BLaER1 (cell line): ENCODE measurements around the gene SECISBP2L.
A peak's percentile ranks its signal among the peaks of the same experiment; 100 is the strongest.

Source experiments
- H3K27ac ChIP-seq: shearing (Covaris generic); formaldehyde crosslinking; 2 replicates; pipeline ENCODE4 v1.8.1; 2022
- H3K27me3 ChIP-seq: shearing (Covaris generic); formaldehyde crosslinking; 2 replicates; pipeline ENCODE4 v1.8.1; 2022
- H3K36me3 ChIP-seq: shearing (Covaris generic); formaldehyde crosslinking; 2 replicates; pipeline ENCODE4 v1.8.1; 2022
- H3K4me1 ChIP-seq: shearing (Covaris generic); formaldehyde crosslinking; 2 replicates; pipeline ENCODE4 v1.8.1; 2022
- H3K4me2 ChIP-seq: shearing (Covaris generic); formaldehyde crosslinking; 2 replicates; pipeline ENCODE4 v1.8.1; 2022
- H3K4me3 ChIP-seq: shearing (Covaris generic); formaldehyde crosslinking; 2 replicates; pipeline ENCODE4 v1.8.1; 2022
- H3K9ac ChIP-seq: shearing (Covaris generic); formaldehyde crosslinking; 2 replicates; pipeline ENCODE4 v1.8.1; 2022
- H3K9me3 ChIP-seq: shearing (Covaris generic); formaldehyde crosslinking; 2 replicates; pipeline ENCODE4 v1.8.1; 2022
- H4K20me1 ChIP-seq: shearing (Covaris generic); formaldehyde crosslinking; 2 replicates; pipeline ENCODE4 v1.8.1; 2022
- Cebpa-rat ChIP-seq: shearing (Covaris generic); IDR thresholded peaks from 2 replicates; pipeline ENCODE4 v1.8.1; 2022

SECISBP2L gene

DNA sequence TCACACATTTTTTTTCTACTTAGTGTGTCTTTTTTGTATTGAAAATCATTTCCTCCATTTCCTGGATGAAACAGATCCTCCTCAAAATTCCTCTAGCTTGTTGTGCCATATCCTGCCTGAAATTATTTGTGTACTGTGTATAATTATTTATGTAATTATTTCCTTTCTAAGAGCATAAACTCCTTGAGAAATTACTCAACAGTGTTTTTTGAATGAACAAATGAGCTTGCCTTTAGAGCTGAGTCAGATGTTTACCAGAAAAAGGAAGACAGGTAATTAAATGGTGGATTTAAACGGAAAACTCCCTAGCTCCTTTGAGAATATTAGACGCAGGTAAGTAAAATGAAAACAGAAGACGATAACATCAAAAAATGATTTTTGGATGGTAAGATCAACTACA is 13.2 kb upstream of the SECISBP2L start:
- TF ChIP-seq Cebpa-rat = no peak
- no peak overlapping the region for H3K4me2 ChIP-seq
- H3K4me1 ChIP-seq = no peaks in the 10 kb centered on the region

GRCh38 chr15:49058559-49058958 is 12.3 kb upstream of the SECISBP2L start:
- no peak for TF ChIP-seq Cebpa-rat

More for the DNA sequence above, 13.2 kb upstream of the SECISBP2L start:
- Histone ChIP-seq H3K27ac (no peak overlapping the region), H3K9ac (no peak overlapping the region), H4K20me1 (no peaks in the 10 kb centered on the region), H3K9me3 (peaks cover 8% of the 10 kb centered on the region), H3K4me3 (no peak overlapping the region), H3K27me3 (no peaks in the 10 kb centered on the region), H3K36me3 (no peaks in the 10 kb centered on the region)

DNA sequence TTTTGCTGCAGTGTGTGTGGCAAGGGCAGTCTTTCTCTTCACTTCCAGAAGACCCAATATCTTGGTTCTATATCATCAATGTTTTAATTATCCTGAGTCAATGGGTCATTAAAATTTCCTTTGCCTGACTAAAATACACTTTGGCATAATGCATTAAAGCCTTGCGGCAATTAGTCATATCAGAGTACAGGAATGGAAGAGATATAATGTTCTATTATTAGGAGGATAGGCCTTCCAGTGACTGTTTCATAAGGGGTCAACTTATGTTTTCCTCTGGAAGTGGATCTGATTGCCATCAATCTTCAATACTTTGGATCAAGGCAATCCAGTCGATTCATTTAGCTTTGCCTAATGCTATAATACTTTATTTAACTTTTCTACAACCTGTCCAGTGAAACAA is 9.4 kb upstream of the SECISBP2L start:
- no peak for TF ChIP-seq Cebpa-rat
- no peak overlapping the region for H3K4me2 ChIP-seq
- no peak overlapping the region for H3K9ac ChIP-seq
- no peak overlapping the region for H3K27ac ChIP-seq
- H4K20me1 ChIP-seq = no peaks in the 10 kb centered on the region
- no peak overlapping the region for H3K4me3 ChIP-seq
- H3K9me3 ChIP-seq = peaks cover 23% of the 10 kb centered on the region
- no peaks in the 10 kb centered on the region for H3K27me3 ChIP-seq
- H3K36me3 ChIP-seq = no peaks in the 10 kb centered on the region
- no peaks in the 10 kb centered on the region for H3K4me1 ChIP-seq

More at GRCh38 chr15:49058559-49058958, 12.3 kb upstream of the SECISBP2L start:
- H3K36me3 ChIP-seq = no peaks in the 10 kb centered on the region
- H3K4me3 ChIP-seq = no peak overlapping the region
- no peaks in the 10 kb centered on the region for H3K27me3 ChIP-seq
- H3K4me2 ChIP-seq = no peak overlapping the region
- no peaks in the 10 kb centered on the region for H3K4me1 ChIP-seq
- peaks cover 8% of the 10 kb centered on the region for H3K9me3 ChIP-seq
- H4K20me1 ChIP-seq = no peaks in the 10 kb centered on the region
- H3K9ac ChIP-seq = no peak overlapping the region
- no peak overlapping the region for H3K27ac ChIP-seq

- H3K4me1 ChIP-seq = no peaks in the 10 kb centered on the region
- no peak overlapping the region for H3K9ac ChIP-seq
- TF ChIP-seq Cebpa-rat = no peak
- H3K36me3 ChIP-seq = no peaks in the 10 kb centered on the region
- H3K27me3 ChIP-seq = no peaks in the 10 kb centered on the region
- H3K4me2 ChIP-seq = no peak overlapping the region
- H4K20me1 ChIP-seq = no peaks in the 10 kb centered on the region
- no peak overlapping the region for H3K27ac ChIP-seq
- H3K9me3 ChIP-seq = peaks cover 24% of the 10 kb centered on the region
- H3K4me3 ChIP-seq = no peak overlapping the region
Measured at GRCh38 chr15:49052662-49053061, 6.4 kb upstream of the SECISBP2L start.

GRCh38 chr15:49047456-49047855 is 1.2 kb upstream of the SECISBP2L start:
- Histone ChIP-seq H3K36me3 (peaks cover 3% of the 10 kb centered on the region; the same call in 1 of the 2 replicates), H3K4me3 (no peak overlapping the region), H3K9ac (no peak overlapping the region), H3K4me1 (peaks cover 32% of the 10 kb centered on the region), H3K27ac (no peak overlapping the region), H4K20me1 (peaks cover 27% of the 10 kb centered on the region), H3K4me2 (no peak overlapping the region), H3K9me3 (peaks cover 15% of the 10 kb centered on the region), H3K27me3 (no peaks in the 10 kb centered on the region)
- no peak for TF ChIP-seq Cebpa-rat

DNA sequence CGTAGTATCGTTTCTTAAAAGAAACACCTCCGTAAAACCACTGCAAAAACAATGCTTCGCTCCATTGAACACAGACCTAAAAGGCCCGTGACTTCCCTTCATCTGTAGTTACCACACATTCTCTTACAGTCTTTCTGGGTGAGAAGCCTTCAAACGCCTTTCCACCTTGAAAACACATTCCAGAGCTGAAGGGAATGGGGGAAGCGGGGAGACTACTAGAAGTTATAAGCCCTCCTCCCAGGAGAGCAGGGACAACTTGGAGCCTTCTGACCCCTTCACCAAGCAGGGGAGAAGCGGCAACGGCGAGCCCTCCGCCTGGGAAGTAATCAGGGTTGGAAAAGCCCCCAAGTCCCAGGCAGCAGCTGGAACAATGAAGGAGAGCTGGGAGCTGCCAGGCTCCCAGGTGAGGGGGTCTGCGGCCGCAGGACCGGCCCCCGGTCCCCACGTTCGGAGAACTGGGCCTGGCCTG is 461 bp downstream of the SECISBP2L start:
- peak overlapping the region; percentile 86 for H3K9ac ChIP-seq
- peak overlapping the region; percentile 90 for H3K4me2 ChIP-seq
- H3K4me1 ChIP-seq = peaks cover 32% of the 10 kb centered on the region
- peak overlapping the region; percentile 94 for H3K4me3 ChIP-seq
- H3K9me3 ChIP-seq = peaks cover 2% of the 10 kb centered on the region; the same call in 1 of the 2 replicates
- H4K20me1 ChIP-seq = peaks cover 42% of the 10 kb centered on the region
- no peak for TF ChIP-seq Cebpa-rat
- peak overlapping the region; percentile 81 for H3K27ac ChIP-seq
- H3K27me3 ChIP-seq = no peaks in the 10 kb centered on the region
- peaks cover 7% of the 10 kb centered on the region for H3K36me3 ChIP-seq

DNA sequence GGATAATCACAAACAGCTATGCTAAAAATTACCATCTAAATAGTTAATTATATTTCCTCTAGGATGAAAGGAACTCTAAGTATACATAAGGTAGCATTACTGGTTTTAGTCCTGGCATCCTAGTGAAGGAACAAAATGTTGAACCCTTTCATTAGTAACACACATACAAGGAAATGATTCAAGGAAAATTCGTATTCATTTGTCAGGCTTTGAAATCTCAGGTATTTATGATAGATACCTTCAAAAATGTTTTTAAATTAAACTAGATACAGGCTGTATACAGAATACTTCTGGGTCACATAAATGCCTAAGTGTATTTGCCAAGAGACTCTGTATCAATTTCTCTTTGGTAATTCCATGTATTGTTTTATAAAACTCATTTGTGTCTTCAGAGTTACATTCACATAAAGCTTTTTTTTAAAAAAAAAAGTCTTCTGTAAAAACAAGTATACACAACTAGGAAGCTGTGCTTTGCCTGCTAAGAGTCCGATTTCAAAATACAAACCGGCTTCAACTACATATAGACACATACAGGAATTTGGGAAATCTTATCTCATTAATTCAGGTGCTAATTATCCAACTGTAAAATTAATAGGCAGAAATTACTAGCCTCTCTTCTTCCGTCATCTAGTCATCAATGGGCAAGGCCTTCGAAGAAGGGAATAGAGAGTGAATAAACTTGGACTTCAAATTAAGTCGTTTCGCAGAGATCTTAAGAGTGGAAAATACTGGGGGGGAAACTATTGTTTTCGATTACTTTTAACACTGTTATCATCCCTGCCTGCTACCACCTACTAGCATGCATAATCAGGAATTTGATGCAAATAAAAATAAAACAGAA is 1.3 kb downstream of the SECISBP2L start:
- Histone ChIP-seq H3K9ac (peak overlapping the region; percentile 86), H3K4me3 (peak overlapping the region; percentile 94), H3K36me3 (peaks cover 7% of the 10 kb centered on the region), H3K27ac (peak overlapping the region; percentile 81; the same call in 1 of the 2 replicates), H3K4me2 (peak overlapping the region; percentile 90), H3K27me3 (no peaks in the 10 kb centered on the region), H4K20me1 (peaks cover 47% of the 10 kb centered on the region), H3K4me1 (peaks cover 32% of the 10 kb centered on the region), H3K9me3 (no peaks in the 10 kb centered on the region)
- TF ChIP-seq Cebpa-rat = no peak

DNA sequence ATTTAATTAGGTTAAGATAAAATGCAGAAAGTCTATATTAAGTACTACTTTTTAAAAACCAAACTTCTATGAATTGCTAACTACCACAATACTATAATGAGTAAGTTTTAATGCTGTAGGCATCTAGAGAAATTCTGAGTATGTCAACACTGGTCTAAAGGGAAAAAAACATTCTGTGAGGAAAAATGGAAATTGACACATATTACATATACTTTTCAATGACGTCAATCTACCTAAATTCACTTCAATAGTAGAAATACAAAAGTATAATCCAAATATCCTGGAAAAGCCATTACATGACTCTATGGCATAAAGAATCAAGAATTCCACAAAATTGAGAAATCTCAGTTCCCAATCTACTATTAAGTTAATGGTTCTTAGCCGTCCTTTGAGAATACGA is 2.2 kb downstream of the SECISBP2L start:
- Histone ChIP-seq H4K20me1 (peaks cover 57% of the 10 kb centered on the region), H3K36me3 (peaks cover 7% of the 10 kb centered on the region), H3K9me3 (no peaks in the 10 kb centered on the region), H3K4me1 (peaks cover 32% of the 10 kb centered on the region), H3K9ac (no peak overlapping the region), H3K4me2 (peak overlapping the region; percentile 90), H3K4me3 (peak overlapping the region; percentile 94; the same call in 1 of the 2 replicates), H3K27ac (no peak overlapping the region), H3K27me3 (no peaks in the 10 kb centered on the region)
- TF ChIP-seq Cebpa-rat = no peak

DNA sequence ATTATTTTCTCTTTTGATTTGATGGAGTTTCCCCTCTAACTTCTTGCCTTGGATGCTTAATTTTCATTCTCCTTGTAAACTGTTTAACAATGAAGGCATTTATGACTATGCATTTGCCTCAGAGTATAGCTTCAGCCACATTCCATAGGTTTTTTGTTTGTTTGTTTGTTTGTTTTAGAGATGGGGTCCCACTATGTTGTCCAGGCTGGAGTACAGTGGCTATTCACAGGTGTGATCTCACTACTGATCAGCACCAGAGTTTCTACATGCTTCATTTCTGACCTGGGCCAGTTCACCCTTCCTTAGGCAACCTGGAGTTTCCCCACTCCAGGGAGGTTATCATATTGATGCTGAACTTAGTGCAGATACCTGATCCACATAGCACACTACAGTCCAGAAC is 4.1 kb downstream of the SECISBP2L start:
- Histone ChIP-seq H3K36me3 (peaks cover 7% of the 10 kb centered on the region), H3K9me3 (no peaks in the 10 kb centered on the region), H3K4me3 (no peak overlapping the region), H3K4me2 (no peak overlapping the region), H4K20me1 (peaks cover 75% of the 10 kb centered on the region), H3K27me3 (no peaks in the 10 kb centered on the region), H3K27ac (no peak overlapping the region), H3K4me1 (peaks cover 28% of the 10 kb centered on the region), H3K9ac (no peak overlapping the region)
- no peak for TF ChIP-seq Cebpa-rat

- no peak overlapping the region for H3K4me2 ChIP-seq
Measured at GRCh38 chr15:49041426-49041825, 4.8 kb downstream of the SECISBP2L start.

More at GRCh38 chr15:49041426-49041825, 4.8 kb downstream of the SECISBP2L start:
- Histone ChIP-seq H3K36me3 (peaks cover 12% of the 10 kb centered on the region), H3K4me1 (peaks cover 21% of the 10 kb centered on the region), H3K27me3 (no peaks in the 10 kb centered on the region), H3K27ac (no peak overlapping the region), H3K4me3 (no peak overlapping the region), H4K20me1 (peaks cover 82% of the 10 kb centered on the region), H3K9ac (no peak overlapping the region), H3K9me3 (no peaks in the 10 kb centered on the region)
- no peak for TF ChIP-seq Cebpa-rat
